HFF-Myc (cell line): ENCODE data around the gene NAALADL2.

Source experiments
- DNase-seq: peaks from one replicate; pipeline ENCODE4 v3.0.0-alpha.2; 2011; ENCODE audit warnings: low read depth; ENCODE audit errors: extremely low read depth
- H3K4me3 ChIP-seq: replicated peaks from 2 replicates; pipeline ENCODE4 v1.5.1; 2011; ENCODE audit warnings: low read depth, mild to moderate bottlenecking, control low read depth, low read length
- CTCF ChIP-seq: IDR thresholded peaks from 2 replicates; pipeline ENCODE4 v1.5.1; 2012; ENCODE audit warnings: mild to moderate bottlenecking, low read depth, low read length, control low read depth; ENCODE audit errors: missing control alignments

The NAALADL2 gene

GRCh38 chr3:175392653-175393052 is 533.5 kb downstream of the NAALADL2 start:
- DNase-seq = no peak
- no peak overlapping the region for H3K4me3 ChIP-seq
- TF ChIP-seq CTCF = no peak

GRCh38 chr3:175397372-175397771 is 538.2 kb downstream of the NAALADL2 start:
- TF ChIP-seq CTCF = no peak
- DNase-seq = no peak
- no peak overlapping the region for H3K4me3 ChIP-seq

- no peak for TF ChIP-seq CTCF
- H3K4me3 ChIP-seq = no peak overlapping the region
- DNase-seq = no peak
Measured at GRCh38 chr3:175398676-175399075, 539.5 kb downstream of the NAALADL2 start.

GRCh38 chr3:175399156-175399840 is 540.2 kb downstream of the NAALADL2 start:
- no peak for TF ChIP-seq CTCF
- H3K4me3 ChIP-seq = no peak overlapping the region
- peak; percentile 52 for DNase-seq

GRCh38 chr3:175404027-175404426 is 544.9 kb downstream of the NAALADL2 start:
- H3K4me3 ChIP-seq = no peak overlapping the region
- no peak for DNase-seq
- TF ChIP-seq CTCF = no peak

- no peak for TF ChIP-seq CTCF
- H3K4me3 ChIP-seq = no peak overlapping the region
- no peak for DNase-seq
Measured at GRCh38 chr3:175404621-175405020, 545.5 kb downstream of the NAALADL2 start.

GRCh38 chr3:175410251-175410650 is 551.1 kb downstream of the NAALADL2 start:
- TF ChIP-seq CTCF = no peak
- no peak overlapping the region for H3K4me3 ChIP-seq
- DNase-seq = peak; percentile 81
